A673 (cell line): ENCODE measurements around the gene TBRG4.

Experiments used
- CTCF ChIP-seq: fragments of 300-800, 200-600 bp; sonication (generic); conservative IDR thresholded peaks from 2 replicates; pipeline ENCODE4 v1.5.1; 2017; ENCODE audit warnings: low read depth, mild to moderate bottlenecking, antibody characterized with exemption, low read length, moderate library complexity, mixed read lengths
- EZH2 ChIP-seq: fragments of 200-600 bp; sonication (generic); IDR thresholded peaks from 2 replicates; pipeline ENCODE4 v1.6.1; 2017; ENCODE audit warnings: borderline replicate concordance, low read depth, mild to moderate bottlenecking, mixed read lengths, antibody characterized with exemption, low read length; ENCODE audit not compliant: poor library complexity, severe bottlenecking

- TF ChIP-seq CTCF, result peak; percentile 55
- TF ChIP-seq EZH2, result no peak
These were observed at the start of gene TBRG4 for GRCh38 chr7:45111298-45112223.
